B cell (primary cell): ENCODE results near the gene PIERCE2. TPM values are rescaled to one million over a fixed set of nuclear protein-coding genes. Genes with fewer than 3 reads are reported as not detected.

Experiments used
- ATAC-seq: fragments of 200-7000 bp; cut with Tn5 transposase; one replicate; pipeline ENCODE4 v1.10.0; 2021; ENCODE audit warnings: low read depth, mild to moderate bottlenecking, moderate number of reproducible peaks, moderate library complexity
- CTCF ChIA-PET: fragments of 350-600 bp; sonication (Branson Sonifier 250); formaldehyde crosslinking; loops from one replicate; lab custom pipeline; 2021; ENCODE audit warnings: antibody characterized with exemption, inconsistent platforms; lab: Charles Lee
- POLR2A ChIA-PET: fragments of 350-600 bp; sonication (Branson Sonifier 250); formaldehyde crosslinking; loops from one replicate; lab custom pipeline; 2021; ENCODE audit warnings: antibody characterized with exemption; lab: Charles Lee
- DNase-seq: peaks from one replicate; pipeline ENCODE4 v3.0.0; 2013
- H2AFZ ChIP-seq: 2 replicates; pipeline ENCODE4 v1.6.1; 2012; ENCODE audit warnings: mild to moderate bottlenecking, low read depth, low read length; ENCODE audit not compliant: insufficient read depth, poor library complexity, severe bottlenecking
- H3K27ac ChIP-seq, 2 donors: 1 replicate in 1 of 2; 2 replicates in 1 of 2; pipeline ENCODE4 v1.5.1; 2012 to 2013; ENCODE audit warnings: low read length in 2 of 2, mild to moderate bottlenecking in 2 of 2, moderate library complexity in 1 of 2
- H3K27me3 ChIP-seq, 4 experiments: fragments of 200-600 bp in 1 of 4; sonication (generic) in 1 of 4; replicated peaks in 1 of 4; 1 replicate in 2 of 4; 2 replicates in 2 of 4; pipeline versions ENCODE4 v1.6.1 to v1.7.0; 2013 to 2016; ENCODE audit warnings: low read length in 3 of 4, mild to moderate bottlenecking in 2 of 4, mixed read lengths in 1 of 4, moderate library complexity in 1 of 4; ENCODE audit not compliant: insufficient read depth in 4 of 4, control insufficient read depth in 3 of 4; ENCODE audit errors: control extremely low read depth in 1 of 4
- H3K36me3 ChIP-seq, 2 experiments: replicated peaks in 1 of 2; 1 replicate in 1 of 2; 2 replicates in 1 of 2; pipeline versions ENCODE4 v1.6.1 to v1.7.1; 2013; ENCODE audit warnings: low read length in 1 of 2; ENCODE audit not compliant: insufficient read depth in 2 of 2, control insufficient read depth in 1 of 2; ENCODE audit errors: control extremely low read depth in 1 of 2, extremely low read depth in 1 of 2
- H3K4me1 ChIP-seq, 2 donors: fragments of 200-600 bp in 1 of 2; sonication (generic) in 1 of 2; 1 replicate in 1 of 2; 2 replicates in 1 of 2; pipeline versions ENCODE4 v1.5.1 to v1.6.1; 2013 to 2017; ENCODE audit warnings: low read length in 2 of 2; ENCODE audit not compliant: control insufficient read depth in 2 of 2, insufficient read depth in 2 of 2
- H3K4me2 ChIP-seq: replicated peaks from 2 replicates; pipeline ENCODE3; 2012; ENCODE audit warnings: mild to moderate bottlenecking, low read depth, low read length; ENCODE audit not compliant: poor library complexity, severe bottlenecking
- H3K4me3 ChIP-seq, 5 experiments: fragments of 200-600 bp in 1 of 5; sonication (generic) in 1 of 5; 1 replicate in 3 of 5; 2 replicates in 2 of 5; pipeline versions ENCODE4 v1.5.1 to v1.7.0; 2011 to 2016; ENCODE audit warnings: low read length in 4 of 5, mild to moderate bottlenecking in 4 of 5, low read depth in 2 of 5, control low read depth in 1 of 5, moderate library complexity in 1 of 5; ENCODE audit not compliant: insufficient read depth in 1 of 5; ENCODE audit errors: control extremely low read depth in 1 of 5, extremely low read depth in 1 of 5
- H3K79me2 ChIP-seq: fragments of 200-600 bp; sonication (generic); one replicate; pipeline ENCODE4 v1.6.0; 2016; ENCODE audit warnings: low read length; ENCODE audit not compliant: control insufficient read depth, insufficient read depth
- H3K9ac ChIP-seq: fragments of 200-600 bp; sonication (generic); 2 replicates; pipeline ENCODE4 v1.6.1; 2017; ENCODE audit warnings: mild to moderate bottlenecking, low read length, moderate library complexity
- H3K9me3 ChIP-seq, 3 donors: one replicate each; pipeline versions ENCODE4 v1.6.1 to v1.7.1; 2013; ENCODE audit warnings: low read length in 2 of 3; ENCODE audit not compliant: control insufficient read depth in 2 of 3, insufficient read depth in 1 of 3; ENCODE audit errors: control extremely low read depth in 1 of 3
- H4K20me1 ChIP-seq: 2 replicates; pipeline ENCODE4 v1.6.0; 2012; ENCODE audit warnings: mild to moderate bottlenecking, low read length; ENCODE audit not compliant: insufficient read depth, control insufficient read depth, poor library complexity, severe bottlenecking
- H3K27ac Mint-ChIP-seq: one replicate; pipeline ENCODE4 v1.8.0; 2021; ENCODE audit warnings: mixed read lengths
- H3K27me3 Mint-ChIP-seq: one replicate; pipeline ENCODE4 v1.8.0; 2021; ENCODE audit warnings: mixed read lengths
- H3K4me1 Mint-ChIP-seq: one replicate; pipeline ENCODE4 v1.8.0; 2021; ENCODE audit warnings: mixed read lengths
- H3K4me3 Mint-ChIP-seq: one replicate; pipeline ENCODE4 v1.8.0; 2021; ENCODE audit warnings: mixed read lengths
- H3K9me3 Mint-ChIP-seq: one replicate; pipeline ENCODE4 v1.8.0; 2022; ENCODE audit warnings: mixed read lengths; ENCODE audit not compliant: insufficient read depth
- EZH2 ChIP-seq: IDR thresholded peaks from 2 replicates; pipeline ENCODE4 v1.6.1; 2012; ENCODE audit warnings: borderline replicate concordance, low read depth, mild to moderate bottlenecking, moderate library complexity, low read length; ENCODE audit not compliant: insufficient read depth, poor library complexity, severe bottlenecking
- WGBS: methylation state at CpG from one replicate; pipeline ENCODE4 v1.1.5; 2013; ENCODE audit warnings: missing lambda C conversion rate; ENCODE audit not compliant: insufficient coverage; 5-methylcytosine and 5-hydroxymethylcytosine counted together
- intact Hi-C: fragments of 100-400 bp; cut with micrococcal nuclease; formaldehyde crosslinking; loops from one replicate; pipeline ENCODE4 v1.10.0; 2022
- polyA plus RNA-seq: library from polyadenylated mRNA; depleted of rRNA; stranded (reverse); fragments of >200 nt; gene quantifications from 2 replicates; pipeline ENCODE4 v1.2.3, GENCODE V29; 2012
- total RNA-seq, 2 donors: library from RNA; stranded (reverse); fragments of 120-200 nt in 1 of 2; gene quantifications; 1 replicate in 1 of 2; 2 replicates in 1 of 2; pipeline versions ENCODE4 v1.2.3 to v1.2.4, GENCODE V29; 2013 to 2022
- TF ChIP-seq, protein P1 (sequence below): fragments of 200-600 bp; IDR thresholded peaks from one replicate; pipeline ENCODE4 v1.8.0; 2022; ENCODE audit warnings: antibody characterized with exemption, mild to moderate bottlenecking

PIERCE2 gene
- total and polyA plus RNA-seq, 2 donors (not counting 1 experiment from before 2014, with no cell fraction given), result 1.1 to 1.8 TPM

DNA sequence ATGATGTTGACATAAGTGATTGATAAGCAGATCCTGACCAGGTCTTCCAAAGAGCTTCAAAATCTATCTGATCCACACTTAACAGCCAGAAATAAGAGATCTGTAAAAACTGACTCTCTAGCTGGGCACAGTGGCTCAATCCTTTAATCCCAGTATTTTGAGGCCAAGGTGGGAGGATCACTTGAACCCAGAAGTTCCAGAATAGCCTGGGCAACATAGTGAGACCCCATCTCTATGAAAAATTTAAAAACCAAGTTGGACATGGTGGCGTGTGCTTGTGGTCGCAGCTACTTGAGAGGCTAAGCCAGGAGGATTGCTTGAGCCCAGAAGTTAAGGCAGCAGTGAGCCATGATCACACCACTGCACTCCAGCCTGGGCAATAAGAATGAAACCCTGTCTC is 45.7 kb upstream of the PIERCE2 start:
- Histone ChIP-seq H3K79me2 (no peaks in the 10 kb centered on the region), H2AFZ (no peak overlapping the region), H3K27me3 (no peaks in the 10 kb centered on the region), H3K36me3 (peaks cover 3 to 6% of the 10 kb centered on the region in 2 experiments), H4K20me1 (no peaks in the 10 kb centered on the region), H3K9me3 (no peaks in the 10 kb centered on the region), H3K4me1 (no peaks in the 10 kb centered on the region), H3K4me2 (no peak overlapping the region), H3K9ac (no peak overlapping the region), H3K4me3 (no peak overlapping the region), H3K27ac (no peak overlapping the region)
- POLR2A ChIA-PET, result no interaction called here
- H3K27me3 Mint-ChIP-seq, result no peaks in the 10 kb centered on the region
- TF ChIP-seq, protein P1, sequence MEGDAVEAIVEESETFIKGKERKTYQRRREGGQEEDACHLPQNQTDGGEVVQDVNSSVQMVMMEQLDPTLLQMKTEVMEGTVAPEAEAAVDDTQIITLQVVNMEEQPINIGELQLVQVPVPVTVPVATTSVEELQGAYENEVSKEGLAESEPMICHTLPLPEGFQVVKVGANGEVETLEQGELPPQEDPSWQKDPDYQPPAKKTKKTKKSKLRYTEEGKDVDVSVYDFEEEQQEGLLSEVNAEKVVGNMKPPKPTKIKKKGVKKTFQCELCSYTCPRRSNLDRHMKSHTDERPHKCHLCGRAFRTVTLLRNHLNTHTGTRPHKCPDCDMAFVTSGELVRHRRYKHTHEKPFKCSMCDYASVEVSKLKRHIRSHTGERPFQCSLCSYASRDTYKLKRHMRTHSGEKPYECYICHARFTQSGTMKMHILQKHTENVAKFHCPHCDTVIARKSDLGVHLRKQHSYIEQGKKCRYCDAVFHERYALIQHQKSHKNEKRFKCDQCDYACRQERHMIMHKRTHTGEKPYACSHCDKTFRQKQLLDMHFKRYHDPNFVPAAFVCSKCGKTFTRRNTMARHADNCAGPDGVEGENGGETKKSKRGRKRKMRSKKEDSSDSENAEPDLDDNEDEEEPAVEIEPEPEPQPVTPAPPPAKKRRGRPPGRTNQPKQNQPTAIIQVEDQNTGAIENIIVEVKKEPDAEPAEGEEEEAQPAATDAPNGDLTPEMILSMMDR, result no peak
- TF ChIP-seq EZH2, result no peak
- H3K4me1 Mint-ChIP-seq, result peaks cover 2% of the 10 kb centered on the region
- no peak overlapping the region for H3K4me3 Mint-ChIP-seq
- 100% methylated on average over 2 of the region's 2 CpGs for WGBS
- DNase-seq (no peak), ATAC-seq (no peak)
- intact Hi-C loops, result no loop called here
- H3K27ac Mint-ChIP-seq, result no peak overlapping the region
- CTCF ChIA-PET, result interaction anchor here (0.7 to 0.9 kb wide), 2 partner anchors 9 to 483 kb away, joined by 3 read pairs; no protein-coding TSS in a partner anchor
- H3K9me3 Mint-ChIP-seq, result no peaks in the 10 kb centered on the region

- H4K20me1 ChIP-seq, result no peaks in the 10 kb centered on the region
- H3K4me1 Mint-ChIP-seq, result no peaks in the 10 kb centered on the region
- no peak overlapping the region for H3K9ac ChIP-seq
- no peaks in the 10 kb centered on the region for H3K4me1 ChIP-seq
- no peak overlapping the region for H3K4me3 Mint-ChIP-seq
- no peaks in the 10 kb centered on the region for H3K79me2 ChIP-seq
- ChIA-PET POLR2A (no interaction called here), CTCF (interaction anchor here (1.3 kb wide), 1 partner anchor 41 kb away, joined by 5 read pairs; the partner anchor contains the start of genes CCPG1 and PIERCE2)
- peaks cover 0 to 30% of the 10 kb centered on the region in 2 experiments for H3K36me3 ChIP-seq
- H3K27me3 ChIP-seq, result no peaks in the 10 kb centered on the region
- no peak overlapping the region for H3K27ac ChIP-seq
- no peak overlapping the region for H2AFZ ChIP-seq
- intact Hi-C loops, result no loop called here
- H3K27ac Mint-ChIP-seq, result no peak overlapping the region
- no CpG with 5 or more reads among the region's 1 CpG for WGBS
- ATAC-seq (no peak), DNase-seq (no peak)
- TF ChIP-seq, protein P1, result no peak
- no peak for TF ChIP-seq EZH2
- no peak overlapping the region for H3K4me2 ChIP-seq
- no peak overlapping the region for H3K4me3 ChIP-seq
- H3K9me3 ChIP-seq, result no peaks in the 10 kb centered on the region
- no peaks in the 10 kb centered on the region for H3K9me3 Mint-ChIP-seq
- H3K27me3 Mint-ChIP-seq, result no peaks in the 10 kb centered on the region
Measured at GRCh38 chr15:55366981-55367380, 41.3 kb upstream of the PIERCE2 start.
